Measurements from ENCODE around the gene SFXN5. TPM values are rescaled to one million over a fixed set of nuclear protein-coding genes. Genes with fewer than 3 reads are reported as not detected.

Gene SFXN5
- total RNA-seq, 1 donor from 2014 or later, result 13.1 TPM

- H3K9me3 ChIP-seq, result no peaks in the 10 kb centered on the region
- peaks cover 7% of the 10 kb centered on the region for H3K4me1 ChIP-seq
- peaks cover 14% of the 10 kb centered on the region for H3K36me3 ChIP-seq
- no peak overlapping the region for H3K4me3 ChIP-seq
- H3K27me3 ChIP-seq, result no peaks in the 10 kb centered on the region
- no peak for TF ChIP-seq CTCF (IDR thresholded peaks at IDR 0.05)
- ATAC-seq (no peak), DNase-seq (no peak)
- intact Hi-C loops (cut with DNase I), result loop anchor here (5.0 kb wide), 1 partner anchor 69 kb away; no protein-coding TSS in a partner anchor
- H3K27ac ChIP-seq, result no peak overlapping the region
Observed at GRCh38 chr2:73088211-73088610, 16.7 kb upstream of the SFXN5 start.

GRCh38 chr2:73087311-73087710 is 15.8 kb upstream of the SFXN5 start:
- no peak overlapping the region for H3K4me3 ChIP-seq
- H3K27me3 ChIP-seq, result no peaks in the 10 kb centered on the region
- ATAC-seq (no peak), DNase-seq (no peak)
- H3K4me1 ChIP-seq, result peaks cover 3% of the 10 kb centered on the region
- no peak for TF ChIP-seq CTCF (IDR thresholded peaks at IDR 0.05)
- H3K27ac ChIP-seq, result no peak overlapping the region
- H3K9me3 ChIP-seq, result no peaks in the 10 kb centered on the region
- peaks cover 14% of the 10 kb centered on the region for H3K36me3 ChIP-seq
- intact Hi-C loops (cut with DNase I), result loop anchor here (5.0 kb wide), 1 partner anchor 70 kb away; no protein-coding TSS in a partner anchor

GRCh38 chr2:73085691-73086090 is 14.2 kb upstream of the SFXN5 start:
- peak; percentile 96 for TF ChIP-seq CTCF (IDR thresholded peaks at IDR 0.05)
- H3K4me1 ChIP-seq, result no peaks in the 10 kb centered on the region
- H3K36me3 ChIP-seq, result peaks cover 14% of the 10 kb centered on the region
- DNase-seq (peak; percentile 91), ATAC-seq (peak; percentile 82)
- no peak overlapping the region for H3K27ac ChIP-seq
- no peak overlapping the region for H3K4me3 ChIP-seq
- intact Hi-C loops (cut with DNase I), result loop anchor here (5.0 kb wide), 1 partner anchor 72 kb away; no protein-coding TSS in a partner anchor
- no peaks in the 10 kb centered on the region for H3K9me3 ChIP-seq
- no peaks in the 10 kb centered on the region for H3K27me3 ChIP-seq

GRCh38 chr2:73084971-73085370 is 13.5 kb upstream of the SFXN5 start:
- TF ChIP-seq CTCF (IDR thresholded peaks at IDR 0.05), result no peak
- Histone ChIP-seq H3K27ac (no peak overlapping the region), H3K4me3 (no peak overlapping the region), H3K4me1 (no peaks in the 10 kb centered on the region), H3K27me3 (no peaks in the 10 kb centered on the region), H3K9me3 (no peaks in the 10 kb centered on the region), H3K36me3 (peaks cover 14% of the 10 kb centered on the region)
- DNase-seq, result no peak
- ATAC-seq, result no peak
- intact Hi-C loops (cut with DNase I), result loop anchor here (5.0 kb wide), 1 partner anchor 72 kb away; no protein-coding TSS in a partner anchor

GRCh38 chr2:73083886-73084800 is 12.6 kb upstream of the SFXN5 start:
- DNase-seq, result no peak
- H3K36me3 ChIP-seq, result peaks cover 14% of the 10 kb centered on the region
- no peak for ATAC-seq
- no peak for TF ChIP-seq CTCF (IDR thresholded peaks at IDR 0.05)
- no peaks in the 10 kb centered on the region for H3K9me3 ChIP-seq
- no peaks in the 10 kb centered on the region for H3K4me1 ChIP-seq
- intact Hi-C loops (cut with DNase I), result no loop called here
- H3K27ac ChIP-seq, result no peak overlapping the region
- H3K27me3 ChIP-seq, result no peaks in the 10 kb centered on the region
- no peak overlapping the region for H3K4me3 ChIP-seq
